ENCODE results near the gene MTFR1L.

The MTFR1L gene

GRCh38 chr1:25792115-25792514 is 27.6 kb upstream of the MTFR1L start:
- no peak for DNase-seq

GRCh38 chr1:25793585-25794170 is 26.1 kb upstream of the MTFR1L start:
- DNase-seq: no peak

- no peak for DNase-seq
Observed at GRCh38 chr1:25794325-25794724, 25.4 kb upstream of the MTFR1L start.

GRCh38 chr1:25795211-25795610 is 24.5 kb upstream of the MTFR1L start:
- no peak for DNase-seq

- DNase-seq: peak; percentile 92
Observed at GRCh38 chr1:25795946-25796810, 23.6 kb upstream of the MTFR1L start.

- peak; percentile 92 for DNase-seq
Observed at GRCh38 chr1:25796811-25797458, 22.8 kb upstream of the MTFR1L start.

- no peak for DNase-seq
Observed at GRCh38 chr1:25797939-25798338, 21.8 kb upstream of the MTFR1L start.

- no peak for DNase-seq
Observed at GRCh38 chr1:25798666-25799351, 20.9 kb upstream of the MTFR1L start.

- DNase-seq: peak; percentile 48
Observed at GRCh38 chr1:25799352-25799934, 20.3 kb upstream of the MTFR1L start.

- DNase-seq: peak; percentile 54
Observed at GRCh38 chr1:25799935-25800702, 19.6 kb upstream of the MTFR1L start, which contains the start of gene SELENON. Gene SELENON, plus strand, starts transcription at chr1:25800193. Its CDS starts 38 bp downstream, at chr1:25800231.

- DNase-seq: no peak
Observed at GRCh38 chr1:25800703-25801377, 18.9 kb upstream of the MTFR1L start.

- DNase-seq: no peak
Observed at GRCh38 chr1:25802915-25803314, 16.8 kb upstream of the MTFR1L start.

GRCh38 chr1:25803368-25803767 is 16.4 kb upstream of the MTFR1L start:
- DNase-seq: no peak

GRCh38 chr1:25804244-25804963 is 15.3 kb upstream of the MTFR1L start:
- DNase-seq: no peak

GRCh38 chr1:25804964-25805862 is 14.5 kb upstream of the MTFR1L start:
- no peak for DNase-seq

GRCh38 chr1:25805863-25806225 is 13.9 kb upstream of the MTFR1L start:
- DNase-seq: no peak

GRCh38 chr1:25806418-25806817 is 13.3 kb upstream of the MTFR1L start:
- DNase-seq: no peak

GRCh38 chr1:25807480-25808390 is 12.0 kb upstream of the MTFR1L start:
- DNase-seq: no peak
